GM19240 (cell line): ENCODE measurements around the gene ID3.
A peak's percentile ranks its signal among the peaks of the same experiment; 100 is the strongest.
"Not testable (repeated sequence)": the region's sequence is repeated elsewhere in the genome, so short reads cannot be mapped to it uniquely, and the experiment has no call there.

Source experiments
- DNase-seq: peaks from one replicate; pipeline ENCODE4 v3.0.0; 2011; ENCODE audit warnings: low spot score; ENCODE audit not compliant: insufficient read length

Gene ID3

DNA sequence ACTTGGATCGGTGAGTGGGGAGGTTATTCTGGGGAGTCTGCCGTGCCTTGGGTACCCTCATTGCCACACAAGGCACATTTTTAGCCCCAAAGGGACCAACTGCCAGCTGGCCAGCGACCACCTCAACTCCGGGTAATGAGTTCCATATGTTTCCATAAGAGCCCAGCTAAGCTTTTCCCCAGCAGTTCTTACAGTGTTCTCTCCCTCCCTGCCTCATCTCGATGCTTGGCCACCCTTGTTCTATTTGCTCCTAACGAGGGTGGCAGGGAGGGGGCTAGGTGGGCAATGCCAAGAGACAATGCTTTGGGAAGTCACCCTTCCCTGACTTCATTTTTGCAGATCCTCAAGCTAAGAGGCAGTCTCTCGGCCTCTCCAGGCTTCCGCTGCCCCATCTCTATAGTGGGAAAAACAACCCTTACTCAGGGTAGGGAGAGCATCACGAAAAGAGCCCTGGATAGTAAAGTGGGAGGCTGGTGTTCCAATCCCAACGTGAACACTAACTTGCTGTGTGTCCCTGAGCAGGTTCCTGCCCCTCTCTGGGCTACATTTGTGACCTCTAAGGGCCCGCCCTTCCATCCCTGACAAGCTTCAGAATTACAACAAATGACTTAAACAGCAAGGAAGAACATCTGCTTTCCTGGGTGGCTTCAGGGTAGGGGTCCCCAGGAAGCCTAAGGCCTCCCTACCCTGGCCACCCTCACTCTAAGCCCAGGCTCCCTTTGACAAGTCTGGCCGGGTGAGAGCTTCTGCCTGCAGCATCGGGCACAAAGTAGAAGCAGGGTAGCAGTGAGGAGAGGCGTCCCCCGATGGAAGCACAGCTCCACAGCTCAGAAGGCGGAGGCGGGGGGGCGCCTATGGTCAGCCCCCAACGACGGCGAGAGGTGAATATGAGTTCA lies 5.8 kb downstream of the ID3 start:
- no peak for DNase-seq

GRCh38 chr1:23551849-23552248 lies 7.5 kb downstream of the ID3 start:
- DNase-seq, result no peak

DNA sequence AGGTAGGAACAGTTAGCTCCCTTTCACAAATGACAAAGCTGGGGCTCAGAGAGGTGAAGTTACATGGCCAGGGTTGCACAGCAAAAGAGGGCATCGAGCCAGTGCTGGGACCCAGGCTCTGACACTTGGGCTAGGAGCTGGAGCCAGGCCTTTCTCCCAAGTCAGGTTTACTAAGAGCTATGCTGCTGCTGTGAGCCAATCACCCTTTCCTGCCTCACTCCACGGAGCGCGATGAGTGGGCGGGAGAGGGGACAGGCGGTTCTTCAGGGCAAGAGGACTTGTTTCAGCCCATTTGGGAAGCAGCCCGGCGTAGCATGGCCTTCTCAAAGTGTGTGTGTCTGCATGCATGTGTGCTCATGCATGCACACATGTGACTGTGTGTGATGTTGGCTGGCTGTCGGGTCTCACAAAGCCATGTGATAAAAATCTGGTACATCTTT lies 10.6 kb downstream of the ID3 start:
- DNase-seq, result no peak

DNA sequence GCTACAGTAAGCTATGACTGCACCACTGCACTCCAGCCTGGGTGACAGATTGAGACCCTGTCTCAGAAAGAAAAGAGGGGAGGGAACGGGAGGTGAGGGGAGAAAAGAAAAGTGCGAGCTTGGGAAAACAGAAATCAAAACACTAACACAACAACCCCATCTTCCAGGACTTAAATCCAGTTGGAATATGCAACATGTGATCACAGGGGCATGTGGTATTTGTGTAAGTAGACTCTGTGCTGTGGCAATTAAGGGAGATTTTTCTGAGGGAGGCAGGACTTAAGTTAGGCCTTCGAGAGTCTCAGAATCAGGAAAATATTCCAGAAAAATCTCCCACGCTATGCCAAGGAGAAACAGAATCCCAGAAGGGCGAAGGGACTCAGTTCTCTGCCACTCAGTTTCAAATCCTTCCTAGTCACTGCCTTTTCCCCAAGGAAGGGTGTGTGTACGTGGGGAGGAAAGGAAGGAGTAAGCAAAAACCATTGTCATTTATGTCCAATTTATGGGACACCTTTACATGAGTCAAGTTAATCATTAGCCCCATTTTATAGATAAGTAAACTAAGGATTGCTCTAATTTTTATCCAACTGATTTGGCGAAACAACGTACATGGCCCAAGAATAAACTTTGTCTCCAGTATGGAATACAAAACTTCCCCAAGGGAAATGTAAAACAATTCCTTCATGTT lies 12.3 kb downstream of the ID3 start:
- no peak for DNase-seq

DNA sequence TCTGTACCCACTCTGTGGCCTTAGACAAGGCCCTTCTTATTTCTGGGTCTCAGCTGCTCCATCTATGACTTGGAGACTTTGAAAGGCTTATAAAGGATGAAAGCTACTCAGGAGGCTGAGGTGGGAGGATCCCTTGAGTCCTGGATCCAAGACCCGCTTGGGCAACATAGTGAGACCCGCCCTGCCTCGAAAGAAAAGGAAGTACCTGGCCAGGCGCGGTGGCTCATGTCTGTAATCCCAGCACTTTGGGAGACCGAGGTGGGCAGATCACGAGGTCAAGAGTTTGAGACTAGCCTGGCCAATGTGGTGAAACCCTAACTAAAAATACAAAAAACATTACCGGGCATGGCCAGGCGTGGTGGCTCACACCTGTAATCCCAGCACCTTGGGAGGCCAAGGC lies 13.4 kb downstream of the ID3 start:
- DNase-seq, result no peak

- DNase-seq, result no peak
Observed at GRCh38 chr1:23544444-23545389, 14.6 kb downstream of the ID3 start.

DNA sequence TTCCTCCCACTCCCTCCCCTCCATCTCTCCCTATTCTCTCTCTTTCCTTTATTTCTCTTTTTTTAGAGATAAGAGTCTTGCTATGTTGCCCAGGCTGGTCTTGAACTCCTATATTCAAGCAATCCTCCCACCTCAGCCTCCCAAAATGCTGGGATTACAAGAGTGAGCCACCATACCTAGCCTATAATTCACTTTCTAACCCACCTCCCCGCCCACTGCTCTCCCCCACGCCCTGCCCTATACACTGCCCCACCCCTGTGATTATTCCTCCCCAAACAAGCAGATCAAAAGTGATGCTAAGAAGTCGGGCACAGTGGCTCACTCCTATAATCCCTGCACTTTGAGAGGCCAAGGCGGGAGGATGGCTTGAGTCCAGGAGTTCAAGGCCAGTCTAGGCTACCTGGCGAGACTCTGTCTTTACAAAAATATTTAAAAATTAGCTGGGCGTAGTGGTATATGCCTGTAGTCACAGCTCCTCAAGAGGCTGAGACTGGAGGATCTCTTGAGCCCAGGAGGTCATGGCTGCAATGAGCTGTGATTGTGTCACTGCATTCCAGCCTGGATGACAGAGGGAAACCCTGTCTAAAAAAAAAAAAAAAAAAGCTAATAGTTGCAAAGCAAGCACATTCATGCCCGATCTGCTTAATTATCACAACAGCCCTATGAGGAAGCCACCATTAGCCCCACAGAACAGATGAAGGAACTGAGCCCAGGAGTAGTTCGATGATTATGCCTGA lies 15.4 kb downstream of the ID3 start:
- no peak for DNase-seq

- DNase-seq, result not testable (repeated sequence)
Observed at GRCh38 chr1:23542940-23543339, 16.4 kb downstream of the ID3 start.

DNA sequence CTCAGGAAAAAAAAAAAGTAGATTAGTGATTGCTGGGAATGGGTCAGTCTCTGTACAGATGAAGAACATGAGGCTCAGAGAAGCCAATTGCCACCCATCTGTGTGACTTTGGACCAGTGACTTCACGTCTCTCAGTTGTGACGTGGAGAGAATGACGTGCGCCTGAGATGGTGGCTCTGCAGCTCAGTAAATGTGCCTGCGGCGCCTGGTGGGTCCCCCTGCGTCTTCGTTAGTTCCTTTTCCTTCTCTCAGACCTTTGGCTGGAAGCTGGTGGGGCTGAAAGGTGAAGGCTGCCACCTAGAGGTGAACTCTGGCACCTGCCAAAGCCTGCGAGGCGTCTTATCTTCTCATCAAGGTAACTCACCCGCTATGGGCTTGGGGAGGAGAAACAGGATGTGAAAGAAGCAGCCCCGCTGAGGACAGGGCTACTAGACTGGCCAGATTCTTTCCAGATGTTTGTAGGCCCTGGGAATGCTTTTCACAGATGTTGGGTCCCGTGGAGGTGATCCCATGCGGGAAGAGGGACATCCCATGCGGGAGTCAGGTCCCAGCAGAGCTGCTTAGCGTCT lies 19.5 kb downstream of the ID3 start:
- DNase-seq, result peak; percentile 88

- DNase-seq, result no peak
Observed at GRCh38 chr1:23537296-23537973, 21.9 kb downstream of the ID3 start.

GRCh38 chr1:23533246-23534023 lies 25.9 kb downstream of the ID3 start:
- no peak for DNase-seq

DNA sequence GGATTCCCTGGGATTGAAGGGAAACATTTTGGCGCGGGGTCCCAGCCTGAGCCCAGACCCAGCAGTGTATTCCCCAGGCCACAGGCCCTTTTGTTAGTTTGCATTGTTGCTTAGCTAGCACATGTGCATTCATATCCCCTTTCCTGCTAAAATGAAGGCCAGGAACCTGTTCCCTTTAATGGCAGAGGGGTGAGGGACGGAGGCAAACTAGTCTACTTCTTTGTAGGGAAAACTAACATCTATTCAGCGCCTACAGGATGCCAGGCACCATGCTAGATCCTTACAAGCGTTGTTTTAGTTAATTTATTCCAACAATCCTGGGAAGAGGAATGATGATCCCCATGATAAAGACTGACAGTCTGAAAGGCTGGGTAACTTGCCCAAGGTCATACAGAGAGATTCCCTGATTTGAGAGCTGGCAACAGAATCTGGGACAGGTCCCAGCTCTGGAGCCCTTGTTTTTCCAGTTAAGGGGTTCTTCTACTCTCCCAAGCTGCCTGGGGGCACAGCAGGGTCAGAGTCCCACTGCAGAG lies 27.7 kb downstream of the ID3 start:
- no peak for DNase-seq

DNA sequence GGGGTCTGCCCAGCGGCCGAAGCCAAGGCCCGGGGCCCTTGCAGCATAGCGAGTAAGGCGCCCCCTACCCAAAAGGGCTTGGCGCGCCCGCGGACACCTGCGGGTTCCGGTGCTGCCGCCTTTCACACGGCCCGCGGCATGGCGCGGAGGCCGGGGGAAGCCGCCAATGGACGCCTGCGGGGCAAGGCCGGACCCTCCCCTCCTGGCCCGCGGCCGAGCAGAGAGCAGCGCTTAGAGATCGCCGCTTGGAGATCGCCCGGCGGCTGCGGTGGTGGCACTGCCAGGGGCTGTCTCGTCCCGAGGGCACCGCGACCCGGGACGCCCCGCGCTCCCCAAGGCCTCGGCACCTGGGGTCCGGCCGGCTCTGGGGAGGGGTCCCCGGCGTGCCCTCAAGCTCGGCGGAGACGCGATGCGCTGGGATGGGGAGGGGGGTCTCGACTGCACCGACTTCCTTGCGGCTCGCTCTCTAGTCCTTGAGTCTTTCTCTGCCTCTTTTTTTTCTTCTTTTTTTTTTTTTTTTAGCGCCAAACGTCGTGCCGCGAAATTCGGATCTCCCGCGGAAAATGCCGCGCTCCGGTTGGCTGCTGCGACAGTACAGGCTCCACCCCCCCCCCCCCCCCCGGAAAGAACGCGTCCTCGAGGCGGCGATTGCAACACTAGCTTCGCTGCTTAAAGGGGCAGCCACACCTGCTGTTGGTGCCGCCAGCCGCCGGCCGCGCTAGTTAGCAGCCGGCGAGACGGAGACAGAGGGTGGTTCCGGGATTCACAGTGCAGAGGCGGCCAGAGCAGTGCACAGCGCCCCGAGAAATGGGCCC lies 28.3 kb downstream of the ID3 start, which contains the start of gene E2F2:
Gene E2F2 (minus strand): TSS at position 487 of the 815 bp plus-strand sequence. CDS start 440 bp downstream, at position 47.
- DNase-seq, result peak; percentile 67

DNA sequence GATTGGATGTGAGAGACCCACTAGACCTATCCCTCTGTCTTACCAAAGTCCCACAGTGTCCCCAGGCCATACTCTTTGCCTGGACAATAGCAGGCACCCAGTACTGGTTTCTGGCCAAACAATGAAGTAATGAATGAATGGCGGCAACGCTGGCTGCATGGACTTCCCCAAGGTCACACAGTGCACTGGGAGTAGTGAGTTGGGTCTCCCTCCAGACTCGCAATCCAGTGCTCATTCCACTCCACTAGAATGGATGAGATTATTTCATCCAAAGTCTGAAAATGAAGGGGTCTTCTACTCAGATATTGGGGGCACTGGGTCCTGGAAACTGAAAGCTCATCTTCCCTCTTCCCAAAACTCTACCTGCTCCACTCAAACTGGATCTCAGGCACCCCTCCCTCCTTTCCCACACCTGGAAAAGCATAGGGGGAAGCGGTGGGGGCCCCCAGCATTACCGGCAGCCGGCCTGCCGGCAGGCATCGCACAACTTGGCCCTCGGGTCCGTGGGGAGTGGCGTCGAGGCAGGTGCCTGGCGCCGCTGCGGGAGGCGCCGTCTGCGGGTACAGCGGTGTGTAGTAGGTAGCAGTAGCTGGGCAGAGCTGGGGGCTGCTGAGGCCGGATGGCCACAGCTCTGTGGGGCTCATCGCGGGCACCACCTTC lies 29.1 kb downstream of the ID3 start:
- no peak for DNase-seq

- DNase-seq, result no peak
Observed at GRCh38 chr1:23529146-23530086, 29.9 kb downstream of the ID3 start.
